ENCODE measurements around the gene SH2B2. TPM values are rescaled to one million over a fixed set of nuclear protein-coding genes. Genes with fewer than 3 reads are reported as not detected.

SH2B2 gene
- total RNA-seq, 1 experiment from 2014 or later, result 12.1 TPM

DNA sequence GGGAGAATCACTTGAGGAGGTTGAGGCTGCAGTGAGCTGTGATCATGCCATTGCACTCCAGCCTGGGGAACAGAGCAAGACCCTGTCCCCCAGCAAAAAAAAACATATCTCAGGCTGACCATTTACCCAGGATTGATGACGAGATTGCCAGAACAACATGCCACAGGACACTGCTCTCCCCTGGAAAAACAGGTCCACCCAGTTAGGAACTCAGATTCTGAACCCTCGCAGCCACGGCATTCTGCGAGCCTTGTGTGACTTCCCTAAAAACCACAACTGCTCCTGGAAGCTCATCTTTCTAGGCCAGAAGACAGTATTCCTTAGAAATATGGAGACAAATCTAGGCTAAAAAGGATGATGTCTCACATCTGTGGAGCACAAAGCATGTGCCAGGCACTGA, 42.1 kb upstream of the SH2B2 start:
- intact Hi-C loops (cut with micrococcal nuclease; ENCODE audit: unreplicated experiment), result no loop called here
- no peak overlapping the region for H3K27ac ChIP-seq
- peaks cover 7% of the 10 kb centered on the region; the same call in 1 of the 2 replicates for H3F3A ChIP-seq (ENCODE audit: insufficient read depth, low read depth)
- H4K20me1 ChIP-seq (ENCODE audit: insufficient read depth), result no peaks in the 10 kb centered on the region; the same call in 1 of the 2 replicates
- H3K4me3 ChIP-seq, result no peak overlapping the region
- H3K9me2 ChIP-seq (ENCODE audit: insufficient read depth), result no peaks in the 10 kb centered on the region
- peak overlapping the region; percentile 51 for H3K4me2 ChIP-seq
- H3K9me3 ChIP-seq (ENCODE audit: insufficient read depth, low read depth), result no peaks in the 10 kb centered on the region
- H3K4me1 ChIP-seq (replicated peaks; ENCODE audit: insufficient read depth), result peaks cover 11% of the 10 kb centered on the region
- CTCF ChIA-PET, result interaction anchor here (0.6 to 1.0 kb wide), 3 partner anchors 227 to 705 kb away, joined by 3 to 7 read pairs (median 6); no protein-coding TSS in a partner anchor
- no peaks in the 10 kb centered on the region for H3K27me3 ChIP-seq (ENCODE audit: insufficient read depth, low read depth)
- H2AFZ ChIP-seq, result no peak overlapping the region
- BruUV-seq (replicated peaks), result no TSS peak
- POLR2A ChIA-PET (ENCODE audit: unreplicated experiment), result no interaction called here
- peak; percentile 60 to 67 for DNase-seq
- TF ChIP-seq EZH2 (IDR thresholded peaks at IDR 0.05; ENCODE audit: low read depth), result no peak
- TF ChIP-seq, protein P1, sequence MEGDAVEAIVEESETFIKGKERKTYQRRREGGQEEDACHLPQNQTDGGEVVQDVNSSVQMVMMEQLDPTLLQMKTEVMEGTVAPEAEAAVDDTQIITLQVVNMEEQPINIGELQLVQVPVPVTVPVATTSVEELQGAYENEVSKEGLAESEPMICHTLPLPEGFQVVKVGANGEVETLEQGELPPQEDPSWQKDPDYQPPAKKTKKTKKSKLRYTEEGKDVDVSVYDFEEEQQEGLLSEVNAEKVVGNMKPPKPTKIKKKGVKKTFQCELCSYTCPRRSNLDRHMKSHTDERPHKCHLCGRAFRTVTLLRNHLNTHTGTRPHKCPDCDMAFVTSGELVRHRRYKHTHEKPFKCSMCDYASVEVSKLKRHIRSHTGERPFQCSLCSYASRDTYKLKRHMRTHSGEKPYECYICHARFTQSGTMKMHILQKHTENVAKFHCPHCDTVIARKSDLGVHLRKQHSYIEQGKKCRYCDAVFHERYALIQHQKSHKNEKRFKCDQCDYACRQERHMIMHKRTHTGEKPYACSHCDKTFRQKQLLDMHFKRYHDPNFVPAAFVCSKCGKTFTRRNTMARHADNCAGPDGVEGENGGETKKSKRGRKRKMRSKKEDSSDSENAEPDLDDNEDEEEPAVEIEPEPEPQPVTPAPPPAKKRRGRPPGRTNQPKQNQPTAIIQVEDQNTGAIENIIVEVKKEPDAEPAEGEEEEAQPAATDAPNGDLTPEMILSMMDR (conservative IDR thresholded peaks at IDR 0.05), result no peak
- no peaks in the 10 kb centered on the region; the same call in 1 of the 2 replicates for H3K36me3 ChIP-seq (ENCODE audit: low read depth)
- H3K79me2 ChIP-seq (ENCODE audit: low read depth), result no peaks in the 10 kb centered on the region

DNA sequence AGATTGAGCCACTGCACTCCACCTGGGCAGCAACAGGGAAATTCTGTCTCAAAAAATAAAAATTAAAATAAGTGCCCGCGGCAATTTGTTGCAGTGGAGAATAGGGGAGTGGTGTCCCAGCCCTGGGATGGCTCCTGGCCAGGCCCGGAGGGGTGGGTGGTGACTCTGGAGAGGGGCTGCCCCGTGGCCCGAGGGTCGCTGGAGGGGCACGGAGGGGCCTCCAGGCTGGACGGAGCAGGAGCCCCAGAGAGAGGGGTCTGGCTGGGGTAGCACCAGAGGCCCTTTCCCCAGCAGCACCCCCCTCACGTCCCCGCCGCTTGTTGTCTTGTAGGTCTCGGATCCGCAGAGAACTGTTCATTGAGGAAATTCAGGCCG, 38.6 kb upstream of the SH2B2 start:
- POLR2A ChIA-PET (ENCODE audit: unreplicated experiment), result no interaction called here
- no peak overlapping the region for H3K4me2 ChIP-seq
- no TSS peak for BruUV-seq (replicated peaks)
- no peak for DNase-seq
- no peaks in the 10 kb centered on the region; the same call in 1 of the 2 replicates for H4K20me1 ChIP-seq (ENCODE audit: insufficient read depth)
- peaks cover 10% of the 10 kb centered on the region; the same call in 1 of the 2 replicates for H3F3A ChIP-seq (ENCODE audit: insufficient read depth, low read depth)
- H3K9me2 ChIP-seq (ENCODE audit: insufficient read depth), result no peaks in the 10 kb centered on the region
- no peak for TF ChIP-seq EZH2 (IDR thresholded peaks at IDR 0.05; ENCODE audit: low read depth)
- TF ChIP-seq, protein P1 (conservative IDR thresholded peaks at IDR 0.05), result no peak
- H3K4me1 ChIP-seq (replicated peaks; ENCODE audit: insufficient read depth), result peaks cover 11% of the 10 kb centered on the region
- H3K27me3 ChIP-seq (ENCODE audit: insufficient read depth, low read depth), result no peaks in the 10 kb centered on the region
- H2AFZ ChIP-seq, result no peak overlapping the region
- H3K27ac ChIP-seq, result no peak overlapping the region
- H3K79me2 ChIP-seq (ENCODE audit: low read depth), result no peaks in the 10 kb centered on the region
- no peaks in the 10 kb centered on the region for H3K36me3 ChIP-seq (ENCODE audit: low read depth)
- CTCF ChIA-PET, result no interaction called here
- H3K9me3 ChIP-seq (ENCODE audit: insufficient read depth, low read depth), result no peaks in the 10 kb centered on the region
- intact Hi-C loops (cut with micrococcal nuclease; ENCODE audit: unreplicated experiment), result no loop called here
- no peak overlapping the region for H3K4me3 ChIP-seq

DNA sequence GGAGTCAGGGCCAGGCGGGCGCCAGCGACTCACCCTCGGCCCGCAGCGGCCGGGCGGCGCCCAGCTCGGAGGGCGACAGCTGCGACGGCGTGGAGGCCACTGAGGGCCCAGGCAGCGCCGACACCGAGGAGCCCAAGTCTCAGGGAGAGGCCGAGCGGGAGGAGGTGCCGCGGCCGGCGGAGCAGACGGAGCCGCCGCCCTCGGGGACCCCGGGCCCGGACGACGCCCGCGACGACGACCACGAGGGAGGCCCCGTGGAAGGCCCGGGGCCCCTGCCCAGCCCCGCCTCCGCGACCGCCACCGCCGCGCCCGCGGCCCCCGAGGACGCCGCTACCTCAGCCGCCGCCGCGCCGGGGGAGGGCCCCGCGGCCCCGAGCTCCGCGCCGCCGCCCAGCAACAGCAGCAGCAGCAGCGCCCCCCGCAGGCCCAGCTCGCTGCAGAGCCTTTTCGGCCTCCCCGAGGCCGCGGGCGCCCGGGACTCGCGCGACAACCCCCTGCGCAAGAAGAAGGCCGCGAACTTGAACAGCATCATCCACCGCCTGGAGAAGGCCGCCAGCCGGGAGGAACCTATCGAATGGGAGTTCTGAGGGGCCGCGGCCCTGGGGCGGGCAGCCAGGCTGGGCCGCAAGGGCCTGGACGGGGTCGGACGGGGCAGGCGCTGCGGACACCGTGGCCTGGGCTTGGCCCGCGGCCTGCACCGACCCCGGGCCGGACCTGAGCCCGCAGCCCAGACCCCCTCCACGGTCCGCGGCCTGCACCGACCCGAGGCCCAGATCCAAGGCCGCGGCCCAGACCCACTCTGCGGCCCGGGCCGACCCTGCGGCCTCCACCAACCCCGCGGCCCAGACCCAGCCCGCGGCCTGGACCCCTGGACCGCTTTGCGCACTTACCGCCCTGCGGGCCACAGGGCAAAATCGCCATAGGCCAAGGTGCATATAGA, 37.9 kb upstream of the SH2B2 start:
- H3K79me2 ChIP-seq (ENCODE audit: low read depth), result no peaks in the 10 kb centered on the region
- H3K4me3 ChIP-seq, result no peak overlapping the region
- H3K9me2 ChIP-seq (ENCODE audit: insufficient read depth), result no peaks in the 10 kb centered on the region
- no peaks in the 10 kb centered on the region for H3K9me3 ChIP-seq (ENCODE audit: insufficient read depth, low read depth)
- H3K27ac ChIP-seq, result no peak overlapping the region
- H3K36me3 ChIP-seq (ENCODE audit: low read depth), result no peaks in the 10 kb centered on the region
- H4K20me1 ChIP-seq (ENCODE audit: insufficient read depth), result no peaks in the 10 kb centered on the region; the same call in 1 of the 2 replicates
- H3K27me3 ChIP-seq (ENCODE audit: insufficient read depth, low read depth), result no peaks in the 10 kb centered on the region
- no peak for DNase-seq
- H3K4me2 ChIP-seq, result no peak overlapping the region
- BruUV-seq (replicated peaks), result no TSS peak
- ChIA-PET CTCF (interaction anchor here (0.6 kb wide), 1 partner anchor 43 kb away, joined by 6 read pairs; no protein-coding TSS in a partner anchor), POLR2A (ENCODE audit: unreplicated experiment) (no interaction called here)
- H3F3A ChIP-seq (ENCODE audit: insufficient read depth, low read depth), result peaks cover 10% of the 10 kb centered on the region; the same call in 1 of the 2 replicates
- intact Hi-C loops (cut with micrococcal nuclease; ENCODE audit: unreplicated experiment), result no loop called here
- H3K4me1 ChIP-seq (replicated peaks; ENCODE audit: insufficient read depth), result peaks cover 11% of the 10 kb centered on the region
- no peak overlapping the region for H2AFZ ChIP-seq
- TF ChIP-seq, protein P1 (conservative IDR thresholded peaks at IDR 0.05), result no peak
- TF ChIP-seq EZH2 (IDR thresholded peaks at IDR 0.05; ENCODE audit: low read depth), result no peak

Data from PC-9 (cell line).